Measurements from ENCODE around the gene MAPK14. TPM values are rescaled to one million over a fixed set of nuclear protein-coding genes. Genes with fewer than 3 reads are reported as not detected.

MAPK14 gene
- total and polyA plus RNA-seq, 2 experiments from 2014 or later: 26.8 to 45.0 TPM

DNA sequence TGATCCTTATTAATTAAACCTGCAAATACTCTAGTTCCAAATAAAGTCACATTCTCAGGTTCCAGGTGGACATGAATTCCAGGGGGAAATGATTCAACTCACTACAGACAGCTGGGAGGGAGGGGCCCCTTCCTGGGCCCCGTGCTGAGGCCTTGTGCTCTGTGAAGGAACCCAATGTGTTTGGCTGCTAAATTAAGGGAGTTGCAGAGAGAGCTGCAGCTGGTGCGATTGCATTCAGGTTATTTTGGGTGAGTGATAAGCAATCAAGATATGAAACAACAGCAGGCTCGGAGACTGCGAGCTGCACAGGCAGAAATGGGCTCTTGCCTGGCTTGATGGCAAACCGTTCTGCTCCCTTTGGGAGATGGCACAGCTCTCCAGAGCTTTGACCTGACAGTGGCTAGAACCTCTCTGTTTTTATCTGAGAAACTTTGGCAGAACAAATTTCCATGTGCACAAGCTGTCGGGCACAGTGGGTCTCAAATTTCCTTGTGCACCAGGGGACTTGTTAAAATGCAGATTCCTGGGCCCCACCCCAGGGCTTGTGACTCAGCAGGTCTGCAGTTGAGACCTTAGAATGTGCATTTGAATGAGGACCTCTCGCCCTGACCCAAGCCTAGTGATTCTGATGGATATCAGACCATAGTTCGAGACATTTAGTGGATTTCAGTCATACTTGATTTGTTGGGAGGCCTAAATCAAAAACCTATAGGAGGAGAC is 112.5 kb downstream of the MAPK14 start:
- Histone ChIP-seq H3K9me3 (ENCODE audit: low read depth) (no peaks in the 10 kb centered on the region), H3K4me2 (ENCODE audit: unreplicated experiment) (no peak overlapping the region), H3K9ac (no peak overlapping the region), H3K27me3 (replicated peaks; ENCODE audit: insufficient read depth) (no peaks in the 10 kb centered on the region), H3K79me2 (ENCODE audit: insufficient read depth) (no peaks in the 10 kb centered on the region), H3K9me2 (ENCODE audit: insufficient read depth) (no peaks in the 10 kb centered on the region), H4K20me1 (ENCODE audit: insufficient read depth) (no peaks in the 10 kb centered on the region), H3F3A (ENCODE audit: insufficient read depth) (no peaks in the 10 kb centered on the region), H3K4me1 (ENCODE audit: insufficient read depth) (no peaks in the 10 kb centered on the region), H3K36me3 (ENCODE audit: low read depth) (no peaks in the 10 kb centered on the region), H3K4me3 (no peak overlapping the region), H2AFZ (no peak overlapping the region), H3K27ac (no peak overlapping the region)
- WGBS, 2 experiments (ENCODE audit: low coverage in 1 of 2, low lambda C conversion rate in 2 of 2, missing lambda C conversion rate in 2 of 2): 96% methylated on average over 8 of the region's 8 CpGs
- TF ChIP-seq EZH2 (IDR thresholded peaks at IDR 0.05; ENCODE audit: insufficient read depth, poor library complexity, severe bottlenecking) (no peak), EZH2phosphoT487 (IDR thresholded peaks at IDR 0.05; ENCODE audit: insufficient read depth, low read depth) (no peak)
- in situ Hi-C loops (cut with MboI): no loop called here
- DNase-seq: no peak

DNA sequence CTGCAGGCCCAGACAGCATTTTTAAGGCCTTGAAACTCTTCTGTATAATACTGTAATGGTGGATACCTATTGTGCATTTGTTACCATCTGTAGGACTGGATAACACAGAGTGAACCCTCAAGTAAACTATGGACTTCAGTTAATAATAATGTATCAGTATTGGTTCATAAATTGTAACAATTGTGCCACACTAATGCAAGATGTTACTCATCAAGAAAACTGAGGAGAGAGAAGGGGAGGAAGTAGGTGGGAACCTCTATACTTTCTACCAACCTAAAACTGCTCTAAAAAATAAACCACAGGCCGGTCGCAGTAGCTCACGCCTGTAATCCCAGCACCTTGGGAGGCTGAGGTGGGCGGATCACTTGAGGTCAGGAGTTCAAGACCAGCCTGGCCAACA is 113.5 kb downstream of the MAPK14 start:
- WGBS, 2 experiments (ENCODE audit: low coverage in 1 of 2, low lambda C conversion rate in 2 of 2, missing lambda C conversion rate in 2 of 2): 96 to 97% methylated on average over 4 of the region's 4 CpGs
- Histone ChIP-seq H3K9me2 (ENCODE audit: insufficient read depth) (no peaks in the 10 kb centered on the region), H3K4me2 (ENCODE audit: unreplicated experiment) (no peak overlapping the region), H3K4me3 (no peak overlapping the region), H3F3A (ENCODE audit: insufficient read depth) (no peaks in the 10 kb centered on the region), H3K9me3 (ENCODE audit: low read depth) (no peaks in the 10 kb centered on the region), H4K20me1 (ENCODE audit: insufficient read depth) (no peaks in the 10 kb centered on the region), H3K4me1 (ENCODE audit: insufficient read depth) (no peaks in the 10 kb centered on the region), H3K79me2 (ENCODE audit: insufficient read depth) (no peaks in the 10 kb centered on the region), H3K27me3 (replicated peaks; ENCODE audit: insufficient read depth) (no peaks in the 10 kb centered on the region), H3K36me3 (ENCODE audit: low read depth) (no peaks in the 10 kb centered on the region), H3K9ac (no peak overlapping the region), H2AFZ (no peak overlapping the region), H3K27ac (no peak overlapping the region)
- DNase-seq: no peak
- TF ChIP-seq EZH2 (IDR thresholded peaks at IDR 0.05; ENCODE audit: insufficient read depth, poor library complexity, severe bottlenecking) (no peak), EZH2phosphoT487 (IDR thresholded peaks at IDR 0.05; ENCODE audit: insufficient read depth, low read depth) (no peak)
- in situ Hi-C loops (cut with MboI): no loop called here

DNA sequence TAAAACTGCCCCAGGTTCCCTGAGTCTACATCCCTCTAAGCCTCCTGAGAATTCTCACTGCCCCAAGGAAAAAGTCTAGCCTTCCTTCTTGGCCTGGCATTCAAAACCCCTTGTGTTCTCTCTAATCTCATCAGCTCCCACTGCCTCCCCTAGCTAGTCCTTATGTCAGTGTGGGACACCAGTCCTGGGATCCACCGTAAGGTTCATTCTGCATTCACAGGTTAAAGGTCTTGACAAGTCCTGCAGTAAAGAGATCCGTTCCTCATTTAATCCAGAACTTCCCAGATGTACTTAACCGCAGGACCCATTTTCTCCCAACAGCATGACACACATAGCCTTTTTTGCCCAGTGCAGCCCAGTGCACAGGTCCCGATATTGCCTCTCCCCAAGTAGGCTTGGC is 114.4 kb downstream of the MAPK14 start:
- Histone ChIP-seq H2AFZ (no peak overlapping the region), H3K4me1 (ENCODE audit: insufficient read depth) (no peaks in the 10 kb centered on the region), H4K20me1 (ENCODE audit: insufficient read depth) (no peaks in the 10 kb centered on the region), H3K27ac (no peak overlapping the region), H3K4me2 (ENCODE audit: unreplicated experiment) (no peak overlapping the region), H3K79me2 (ENCODE audit: insufficient read depth) (no peaks in the 10 kb centered on the region), H3K9ac (no peak overlapping the region), H3K9me2 (ENCODE audit: insufficient read depth) (no peaks in the 10 kb centered on the region), H3K4me3 (no peak overlapping the region), H3F3A (ENCODE audit: insufficient read depth) (no peaks in the 10 kb centered on the region), H3K9me3 (ENCODE audit: low read depth) (no peaks in the 10 kb centered on the region), H3K36me3 (ENCODE audit: low read depth) (no peaks in the 10 kb centered on the region), H3K27me3 (replicated peaks; ENCODE audit: insufficient read depth) (no peaks in the 10 kb centered on the region)
- TF ChIP-seq EZH2 (IDR thresholded peaks at IDR 0.05; ENCODE audit: insufficient read depth, poor library complexity, severe bottlenecking): no peak
- TF ChIP-seq EZH2phosphoT487 (IDR thresholded peaks at IDR 0.05; ENCODE audit: insufficient read depth, low read depth): no peak
- WGBS, 2 experiments (ENCODE audit: low coverage in 1 of 2, low lambda C conversion rate in 2 of 2, missing lambda C conversion rate in 2 of 2): 97 to 100% methylated on average over 4 of the region's 4 CpGs
- in situ Hi-C loops (cut with MboI): no loop called here
- DNase-seq: no peak

DNA sequence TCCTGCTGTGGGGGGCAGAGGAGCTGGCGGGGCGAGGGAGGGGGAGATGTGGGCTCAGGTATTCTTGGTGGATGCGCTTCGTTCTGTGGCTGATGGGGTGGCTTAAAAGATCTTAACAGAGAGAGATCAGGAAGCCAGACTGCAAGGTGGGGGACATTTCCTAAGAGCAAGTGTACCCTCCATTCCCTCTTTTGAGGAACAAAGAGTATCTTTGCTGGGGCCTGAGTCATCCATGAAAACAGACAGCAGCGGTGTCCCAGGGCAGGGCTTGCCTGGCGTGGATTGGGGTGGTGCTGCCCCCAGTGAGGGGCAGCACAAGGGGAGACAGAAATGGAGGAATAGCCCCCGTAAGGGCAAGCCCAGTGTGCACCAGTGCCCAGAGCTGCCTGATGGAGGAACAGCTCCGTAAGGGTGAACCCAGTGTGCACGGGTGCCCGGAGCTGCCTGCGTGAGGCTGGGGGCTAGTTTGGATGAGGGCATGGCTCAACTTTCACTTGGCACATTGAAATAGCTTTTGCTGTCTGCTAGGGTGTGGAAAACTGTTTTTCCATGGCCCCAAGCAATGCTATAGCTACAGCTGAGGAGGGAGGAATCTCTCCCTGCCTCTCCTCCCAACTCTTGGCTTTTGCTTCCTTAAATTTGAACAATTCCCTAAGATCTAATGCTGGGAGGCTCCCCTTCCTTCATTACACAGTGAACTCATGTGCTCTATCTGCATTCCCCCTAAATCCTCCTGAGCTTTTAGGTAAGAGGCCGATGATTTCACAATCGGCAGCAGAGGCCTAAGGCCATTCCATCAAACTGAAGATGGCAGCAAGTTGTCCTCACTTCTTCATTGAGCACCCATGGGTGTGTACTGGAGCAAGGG is 115.6 kb downstream of the MAPK14 start:
- Histone ChIP-seq H3K4me3 (no peak overlapping the region), H3K9me3 (ENCODE audit: low read depth) (no peaks in the 10 kb centered on the region), H3K79me2 (ENCODE audit: insufficient read depth) (no peaks in the 10 kb centered on the region), H3K9me2 (ENCODE audit: insufficient read depth) (no peaks in the 10 kb centered on the region), H3K4me1 (ENCODE audit: insufficient read depth) (no peaks in the 10 kb centered on the region), H3K4me2 (ENCODE audit: unreplicated experiment) (no peak overlapping the region), H3F3A (ENCODE audit: insufficient read depth) (no peaks in the 10 kb centered on the region), H4K20me1 (ENCODE audit: insufficient read depth) (no peaks in the 10 kb centered on the region), H3K27me3 (replicated peaks; ENCODE audit: insufficient read depth) (no peaks in the 10 kb centered on the region), H3K36me3 (ENCODE audit: low read depth) (no peaks in the 10 kb centered on the region), H2AFZ (no peak overlapping the region), H3K9ac (no peak overlapping the region), H3K27ac (no peak overlapping the region)
- no peak for DNase-seq
- 91 to 92% methylated on average over 11 to 13 of the region's 13 CpGs for WGBS, 2 experiments (ENCODE audit: low coverage in 1 of 2, low lambda C conversion rate in 2 of 2, missing lambda C conversion rate in 2 of 2)
- in situ Hi-C loops (cut with MboI): no loop called here
- TF ChIP-seq EZH2phosphoT487 (IDR thresholded peaks at IDR 0.05; ENCODE audit: insufficient read depth, low read depth) (no peak), EZH2 (IDR thresholded peaks at IDR 0.05; ENCODE audit: insufficient read depth, poor library complexity, severe bottlenecking) (no peak)

All from GM23248 (cell line).